ENCODE measurements around the gene ZXDC.

Gene ZXDC

GRCh38 chr3:126475413-126476114, at the start of gene ZXDC:
Gene ZXDC (minus strand): TSS chr3:126475891. CDS start chr3:126475865, 26 bp downstream.
- DNase-seq: peak; percentile 94

GRCh38 chr3:126525091-126525852, 49.6 kb upstream of the ZXDC start:
- no peak for DNase-seq

GRCh38 chr3:126524429-126524988, 48.8 kb upstream of the ZXDC start:
- no peak for DNase-seq

- DNase-seq: peak; percentile 36
These were observed 48.2 kb upstream of the ZXDC start, which contains the start of gene CHST13 for GRCh38 chr3:126523745-126524428. Gene CHST13 (plus strand): TSS chr3:126524155. CDS start chr3:126524333, 178 bp downstream.

- DNase-seq: peak; percentile 42
These were observed 46.7 kb upstream of the ZXDC start for GRCh38 chr3:126522363-126522788.

GRCh38 chr3:126521122-126521891, 45.6 kb upstream of the ZXDC start:
- no peak for DNase-seq

GRCh38 chr3:126519506-126520455, 44.1 kb upstream of the ZXDC start:
- DNase-seq: no peak

GRCh38 chr3:126518779-126519177, 43.1 kb upstream of the ZXDC start:
- DNase-seq: no peak

- DNase-seq: no peak
These were observed 42.5 kb upstream of the ZXDC start for GRCh38 chr3:126517986-126518778.

GRCh38 chr3:126517291-126517951, 41.7 kb upstream of the ZXDC start, which contains the start of gene UROC1:
Gene UROC1 (minus strand): TSS chr3:126517773. CDS start chr3:126517719, 54 bp downstream.
- DNase-seq: no peak

GRCh38 chr3:126516936-126517290, 41.2 kb upstream of the ZXDC start:
- no peak for DNase-seq

- no peak for DNase-seq
These were observed 40.7 kb upstream of the ZXDC start for GRCh38 chr3:126516152-126516935.

GRCh38 chr3:126515066-126515706, 39.5 kb upstream of the ZXDC start:
- no peak for DNase-seq

- no peak for DNase-seq
These were observed 38.5 kb upstream of the ZXDC start for GRCh38 chr3:126514161-126514560.

GRCh38 chr3:126512916-126513650, 37.4 kb upstream of the ZXDC start:
- no peak for DNase-seq

GRCh38 chr3:126512026-126512425, 36.3 kb upstream of the ZXDC start:
- no peak for DNase-seq

- DNase-seq: no peak
These were observed 35.6 kb upstream of the ZXDC start for GRCh38 chr3:126511291-126511690.
